SU-DHL-6 (cell line): ENCODE data around the gene RPS6KB2.
"Not testable (repeated sequence)": the region's sequence is repeated elsewhere in the genome, so short reads cannot be mapped to it uniquely, and the experiment has no call there.

Experiments used
- H2AFZ ChIP-seq: fragments of 200-600 bp; sonication (generic); 2 replicates; pipeline ENCODE4 v1.6.1; 2014; ENCODE audit warnings: low read depth, mild to moderate bottlenecking, moderate library complexity, mixed read lengths, antibody characterized with exemption, low read length; ENCODE audit not compliant: severe bottlenecking
- H3F3A ChIP-seq: fragments of 200-600 bp; shearing (Covaris generic); 2 replicates; pipeline ENCODE4 v1.6.0; 2016; ENCODE audit warnings: antibody characterized with exemption, mild to moderate bottlenecking; ENCODE audit not compliant: insufficient read depth
- H3K27ac ChIP-seq: fragments of 200-600 bp; sonication (generic); 2 replicates; pipeline ENCODE4 v1.5.1; 2016; ENCODE audit warnings: low read depth, mild to moderate bottlenecking, low read length, moderate library complexity, mixed read lengths
- H3K27me3 ChIP-seq: fragments of 200-600 bp; sonication (generic), shearing (Covaris generic); 2 replicates; pipeline ENCODE4 v1.6.0; 2014; ENCODE audit warnings: mild to moderate bottlenecking, low read length
- H3K36me3 ChIP-seq: fragments of 200-600 bp; sonication (generic); 2 replicates; pipeline ENCODE4 v1.6.1; 2014; ENCODE audit warnings: mild to moderate bottlenecking, low read length, mixed read lengths
- H3K4me2 ChIP-seq: fragments of 300-600, 200-600 bp; shearing (Covaris generic), sonication (generic); 2 replicates; pipeline ENCODE4 v1.6.0; 2014; ENCODE audit warnings: low read length, low read depth, mild to moderate bottlenecking; ENCODE audit not compliant: poor library complexity, severe bottlenecking
- H3K4me3 ChIP-seq: fragments of 200-600 bp; sonication (generic); 2 replicates; pipeline ENCODE4 v1.5.1; 2014; ENCODE audit warnings: antibody characterized with exemption, low read length, mild to moderate bottlenecking, mixed read lengths; ENCODE audit not compliant: insufficient read depth, poor library complexity, severe bottlenecking
- H3K79me2 ChIP-seq: fragments of 200-600 bp; sonication (generic); 2 replicates; pipeline ENCODE4 v1.6.1; 2014; ENCODE audit warnings: mild to moderate bottlenecking, low read length, moderate library complexity; ENCODE audit not compliant: insufficient read depth
- H3K9ac ChIP-seq: fragments of 200-600 bp; sonication (generic); 2 replicates; pipeline ENCODE4 v1.7.0; 2014; ENCODE audit warnings: mild to moderate bottlenecking, low read length
- H3K9me2 ChIP-seq: fragments of 200-600 bp; sonication (generic); replicated peaks from 2 replicates; pipeline ENCODE4 v1.6.1; 2014; ENCODE audit warnings: low read length; ENCODE audit not compliant: insufficient read depth
- H3K9me3 ChIP-seq: fragments of 200-600 bp; sonication (generic); 2 replicates; pipeline ENCODE4 v1.6.1; 2014; ENCODE audit warnings: low read length, mixed read lengths; ENCODE audit not compliant: insufficient read depth
- H4K20me1 ChIP-seq: fragments of 200-600 bp; sonication (generic); 2 replicates; pipeline ENCODE4 v1.6.1; 2014; ENCODE audit warnings: low read depth, mild to moderate bottlenecking, antibody characterized with exemption, low read length, moderate library complexity, mixed read lengths
- EZH2phosphoT487 ChIP-seq: fragments of 200-600 bp; sonication (generic), shearing (Covaris generic); conservative IDR thresholded peaks from 2 replicates; pipeline ENCODE4 v1.6.1; 2018; ENCODE audit warnings: mild to moderate bottlenecking, antibody characterized with exemption, low read length, moderate library complexity, mixed read lengths
- TF ChIP-seq, protein P1 (sequence below): fragments of 200-600 bp; sonication (generic); IDR thresholded peaks from one replicate; pipeline ENCODE4 v1.5.1; 2017; ENCODE audit warnings: antibody characterized with exemption, mild to moderate bottlenecking, low read length, moderate library complexity; ENCODE audit not compliant: insufficient read depth, poor library complexity, severe bottlenecking

The RPS6KB2 gene

DNA sequence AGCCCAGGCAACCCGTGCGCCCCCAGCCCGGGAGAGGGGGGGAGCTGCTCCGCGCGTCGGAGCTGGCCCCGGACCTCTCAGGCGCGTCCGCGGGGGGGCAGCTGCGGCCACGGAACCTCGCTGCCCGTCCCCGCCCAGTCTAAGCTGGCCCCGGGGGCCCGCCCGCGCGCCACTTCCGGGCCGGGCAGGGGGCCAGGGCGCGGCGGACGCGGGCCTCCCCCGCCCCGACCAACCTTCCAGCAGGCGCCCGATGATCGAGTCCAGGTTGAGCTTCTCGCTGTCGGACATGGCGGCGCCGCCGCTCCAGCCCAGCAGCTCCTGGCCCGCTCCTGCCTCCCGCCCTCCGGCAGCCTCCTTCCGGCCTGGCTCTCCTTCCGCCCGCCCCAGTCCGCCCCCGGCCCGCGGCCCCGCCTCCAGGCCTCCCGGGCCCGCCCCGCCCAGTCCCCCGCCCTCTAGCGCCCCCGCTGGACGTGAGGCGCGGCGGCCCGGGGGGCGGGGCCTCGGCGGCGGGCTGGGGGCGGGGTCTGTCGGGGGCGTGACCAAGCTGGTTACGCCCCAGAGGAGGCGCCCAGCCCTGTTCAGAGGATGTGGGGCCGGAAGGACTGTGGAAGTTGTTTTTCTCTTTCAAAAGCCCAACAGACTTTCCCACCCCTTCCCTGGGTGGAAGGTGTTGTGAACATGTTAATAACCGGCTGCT, 26.7 kb upstream of the RPS6KB2 start, which contains the start of gene PPP1CA:
Gene PPP1CA (minus strand): TSS at position 364 of the 697 bp plus-strand sequence. CDS start 76 bp downstream, at position 288.
- no peak within 1 kb of the TSS for H2AFZ ChIP-seq

DNA sequence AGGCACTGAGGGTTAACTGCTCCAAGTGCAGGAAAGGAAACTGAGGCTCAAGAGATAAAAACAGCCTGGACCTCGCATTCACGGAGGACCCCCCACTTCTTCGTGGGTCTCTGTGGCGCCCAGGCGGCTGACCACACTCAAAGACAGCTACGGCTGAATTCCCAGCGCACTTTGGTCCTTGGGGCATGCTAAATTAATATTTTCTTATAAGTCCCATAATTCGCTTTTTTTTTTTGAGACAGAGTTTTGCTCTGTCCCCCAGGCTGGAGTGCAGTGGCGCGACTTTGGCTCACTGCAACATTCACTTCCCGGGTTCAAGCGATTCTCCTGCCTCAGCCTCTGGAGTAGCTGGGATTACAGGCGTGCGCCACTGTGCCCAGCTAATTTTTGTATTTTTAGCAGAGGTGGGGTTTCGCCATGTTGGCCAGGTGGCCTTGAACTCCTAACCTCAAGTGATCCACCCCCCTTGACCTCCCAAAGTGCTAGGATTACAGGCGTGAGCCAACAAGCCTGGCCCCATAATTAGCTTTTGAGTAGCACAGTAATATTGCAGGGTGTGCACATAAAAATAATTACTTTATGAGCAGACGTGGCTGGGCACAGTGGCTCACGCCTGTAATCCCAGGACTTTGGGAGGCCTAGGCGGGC, 26.0 kb upstream of the RPS6KB2 start:
- not testable (repeated sequence) for H3K36me3 ChIP-seq, H2AFZ ChIP-seq, H3K9me3 ChIP-seq, H3K9me2 ChIP-seq, H3K27me3 ChIP-seq, H4K20me1 ChIP-seq
- peaks cover 31% of the 10 kb centered on the region for H3F3A ChIP-seq
- H3K27ac ChIP-seq: peak overlapping the region; percentile 87
- peak overlapping the region; percentile 79 for H3K9ac ChIP-seq
- peak overlapping the region; percentile 48 for H3K4me3 ChIP-seq
- peak overlapping the region; percentile 83 for H3K4me2 ChIP-seq
- peaks cover 15% of the 10 kb centered on the region for H3K79me2 ChIP-seq

More for the DNA sequence above, 26.7 kb upstream of the RPS6KB2 start, which contains the start of gene PPP1CA:
- Histone ChIP-seq H3K9ac (peak within 1 kb of the TSS; percentile 99), H3K27me3 (no peaks in the 10 kb centered on the region), H3K4me2 (peak within 1 kb of the TSS; percentile 86), H3K36me3 (no peaks in the 10 kb centered on the region), H3K4me3 (peak within 1 kb of the TSS; percentile 88), H3K9me2 (no peaks in the 10 kb centered on the region), H3K27ac (peak within 1 kb of the TSS; percentile 87), H3K79me2 (peaks cover 15% of the 10 kb centered on the region), H4K20me1 (no peaks in the 10 kb centered on the region), H3F3A (peaks cover 25% of the 10 kb centered on the region), H3K9me3 (no peaks in the 10 kb centered on the region)
- no peak for TF ChIP-seq EZH2phosphoT487
- TF ChIP-seq, protein P1, sequence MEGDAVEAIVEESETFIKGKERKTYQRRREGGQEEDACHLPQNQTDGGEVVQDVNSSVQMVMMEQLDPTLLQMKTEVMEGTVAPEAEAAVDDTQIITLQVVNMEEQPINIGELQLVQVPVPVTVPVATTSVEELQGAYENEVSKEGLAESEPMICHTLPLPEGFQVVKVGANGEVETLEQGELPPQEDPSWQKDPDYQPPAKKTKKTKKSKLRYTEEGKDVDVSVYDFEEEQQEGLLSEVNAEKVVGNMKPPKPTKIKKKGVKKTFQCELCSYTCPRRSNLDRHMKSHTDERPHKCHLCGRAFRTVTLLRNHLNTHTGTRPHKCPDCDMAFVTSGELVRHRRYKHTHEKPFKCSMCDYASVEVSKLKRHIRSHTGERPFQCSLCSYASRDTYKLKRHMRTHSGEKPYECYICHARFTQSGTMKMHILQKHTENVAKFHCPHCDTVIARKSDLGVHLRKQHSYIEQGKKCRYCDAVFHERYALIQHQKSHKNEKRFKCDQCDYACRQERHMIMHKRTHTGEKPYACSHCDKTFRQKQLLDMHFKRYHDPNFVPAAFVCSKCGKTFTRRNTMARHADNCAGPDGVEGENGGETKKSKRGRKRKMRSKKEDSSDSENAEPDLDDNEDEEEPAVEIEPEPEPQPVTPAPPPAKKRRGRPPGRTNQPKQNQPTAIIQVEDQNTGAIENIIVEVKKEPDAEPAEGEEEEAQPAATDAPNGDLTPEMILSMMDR: no peak

- Histone ChIP-seq H3K9ac (peak overlapping the region; percentile 79), H3K4me3 (peak overlapping the region; percentile 63), H3K79me2 (peaks cover 15% of the 10 kb centered on the region), H3K27ac (peak overlapping the region; percentile 87), H3K4me2 (peak overlapping the region; percentile 83), H3F3A (peaks cover 38% of the 10 kb centered on the region)
- H3K9me2 ChIP-seq, H2AFZ ChIP-seq, H3K9me3 ChIP-seq, H4K20me1 ChIP-seq, H3K36me3 ChIP-seq, H3K27me3 ChIP-seq: not testable (repeated sequence)
These were observed 25.2 kb upstream of the RPS6KB2 start for GRCh38 chr11:67403085-67403484.

DNA sequence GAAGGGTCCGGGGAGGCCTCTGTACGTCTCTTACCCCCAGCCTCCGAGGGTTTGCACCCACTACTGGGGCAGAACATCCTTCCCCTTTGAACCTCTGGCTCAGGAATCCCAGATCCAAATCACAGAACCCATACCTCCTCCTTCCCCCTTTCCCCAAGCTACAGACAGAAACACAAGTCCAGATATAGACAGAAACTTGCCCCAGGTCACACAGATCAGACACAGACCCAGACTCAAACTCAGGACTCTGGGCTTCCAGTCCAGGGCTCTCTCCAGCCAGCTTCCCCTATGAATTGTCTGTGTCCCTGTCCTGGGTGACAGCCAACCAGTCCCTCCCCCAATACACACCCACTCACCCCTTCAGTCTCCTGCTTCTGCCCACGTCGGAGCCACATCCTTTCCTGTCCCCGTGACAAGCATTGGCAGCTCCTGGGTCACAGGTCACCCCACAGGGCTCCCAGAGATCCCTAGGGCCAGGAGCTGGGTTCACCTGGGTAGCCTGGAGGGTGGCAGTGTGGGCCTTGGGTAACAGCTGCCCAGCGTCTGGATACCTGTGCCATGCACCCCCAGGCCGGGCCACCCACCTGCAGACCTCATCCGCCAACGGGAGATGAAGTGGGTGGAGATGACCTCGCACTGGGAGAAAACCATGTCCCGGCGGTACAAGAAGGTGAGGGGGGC, 23.6 kb upstream of the RPS6KB2 start:
- Histone ChIP-seq H3K27ac (peak overlapping the region; percentile 87), H3K9me3 (no peaks in the 10 kb centered on the region), H3K36me3 (no peaks in the 10 kb centered on the region), H3K4me3 (peak overlapping the region; percentile 63), H3K4me2 (peak overlapping the region; percentile 83), H4K20me1 (no peaks in the 10 kb centered on the region), H3K79me2 (peaks cover 15% of the 10 kb centered on the region), H3K27me3 (no peaks in the 10 kb centered on the region), H3K9ac (peak overlapping the region; percentile 79), H3K9me2 (no peaks in the 10 kb centered on the region), H3F3A (peaks cover 53% of the 10 kb centered on the region), H2AFZ (no peak overlapping the region)
- no peak for TF ChIP-seq EZH2phosphoT487
- TF ChIP-seq, protein P1: no peak
